NCI-H2227 treated with DMSO at 0.1 percent for 48 hours (cell line): ENCODE measurements around the gene C20orf173.

ENCODE experiments used
- DNase-seq: peaks from one replicate; lab custom pipeline; 2025; lab: John Stamatoyannopoulos, UW

The C20orf173 gene

GRCh38 chr20:35506872-35507638 lies 22.4 kb downstream of the C20orf173 start:
- no peak for DNase-seq

- no peak for DNase-seq
Observed at GRCh38 chr20:35506179-35506578, 23.3 kb downstream of the C20orf173 start.

- DNase-seq = no peak
Observed at GRCh38 chr20:35504751-35505150, 24.7 kb downstream of the C20orf173 start.

- DNase-seq = no peak
Observed at GRCh38 chr20:35503841-35504561, 25.5 kb downstream of the C20orf173 start.

- no peak for DNase-seq
Observed at GRCh38 chr20:35503281-35503680, 26.2 kb downstream of the C20orf173 start.

GRCh38 chr20:35502352-35502751 lies 27.1 kb downstream of the C20orf173 start:
- no peak for DNase-seq

- DNase-seq = no peak
Observed at GRCh38 chr20:35499271-35499670, 30.2 kb downstream of the C20orf173 start.

- no peak for DNase-seq
Observed at GRCh38 chr20:35497780-35498189, 31.7 kb downstream of the C20orf173 start.

- no peak for DNase-seq
Observed at GRCh38 chr20:35497320-35497719, 32.1 kb downstream of the C20orf173 start.

GRCh38 chr20:35496481-35496880 lies 33.0 kb downstream of the C20orf173 start:
- no peak for DNase-seq

GRCh38 chr20:35492352-35492751 lies 37.1 kb downstream of the C20orf173 start:
- DNase-seq = no peak

GRCh38 chr20:35491823-35492222 lies 37.6 kb downstream of the C20orf173 start:
- DNase-seq = no peak

GRCh38 chr20:35490736-35491181 lies 38.7 kb downstream of the C20orf173 start:
- DNase-seq = no peak

GRCh38 chr20:35489717-35490116 lies 39.7 kb downstream of the C20orf173 start:
- DNase-seq = no peak

- no peak for DNase-seq
Observed at GRCh38 chr20:35487479-35487878, 42.0 kb downstream of the C20orf173 start.

- DNase-seq = no peak
Observed at GRCh38 chr20:35479798-35480197, 49.7 kb downstream of the C20orf173 start.

- DNase-seq = no peak
Observed at GRCh38 chr20:35478804-35479472, 50.5 kb downstream of the C20orf173 start.
